ENCODE measurements around the gene GPX2.

GPX2 gene

GRCh38 chr14:64943556-64943955, 1.0 kb upstream of the GPX2 start:
- DNase-seq (ENCODE audit: low read depth, low spot score), result no peak
- peak overlapping the region; percentile 68 for H3K27ac ChIP-seq

- DNase-seq (ENCODE audit: low read depth, low spot score), result no peak
These were observed 2.1 kb downstream of the GPX2 start for GRCh38 chr14:64940336-64940910.

GRCh38 chr14:64939817-64940190, 2.7 kb downstream of the GPX2 start:
- no peak overlapping the region for H3K27ac ChIP-seq
- no peak for DNase-seq (ENCODE audit: low read depth, low spot score)

More at GRCh38 chr14:64940336-64940910, 2.1 kb downstream of the GPX2 start:
- no peak overlapping the region for H3K27ac ChIP-seq

- no peak overlapping the region for H3K27ac ChIP-seq
- DNase-seq (ENCODE audit: low read depth, low spot score), result no peak
These were observed 3.4 kb downstream of the GPX2 start for GRCh38 chr14:64938972-64939816.

- DNase-seq (ENCODE audit: low read depth, low spot score), result no peak
- no peak overlapping the region for H3K27ac ChIP-seq
These were observed 4.7 kb downstream of the GPX2 start for GRCh38 chr14:64937821-64938193.

GRCh38 chr14:64937171-64937820, 5.2 kb downstream of the GPX2 start:
- DNase-seq (ENCODE audit: low read depth, low spot score), result no peak
- H3K27ac ChIP-seq, result no peak overlapping the region

GRCh38 chr14:64935508-64935907, 7.0 kb downstream of the GPX2 start:
- DNase-seq (ENCODE audit: low read depth, low spot score), result no peak
- no peak overlapping the region for H3K27ac ChIP-seq

- no peak for DNase-seq (ENCODE audit: low read depth, low spot score)
- no peak overlapping the region for H3K27ac ChIP-seq
These were observed 8.1 kb downstream of the GPX2 start for GRCh38 chr14:64934338-64934929.

- no peak overlapping the region for H3K27ac ChIP-seq
- no peak for DNase-seq (ENCODE audit: low read depth, low spot score)
These were observed 10.3 kb downstream of the GPX2 start for GRCh38 chr14:64932231-64932630.

GRCh38 chr14:64931123-64931522, 11.4 kb downstream of the GPX2 start:
- H3K27ac ChIP-seq, result no peak overlapping the region
- DNase-seq (ENCODE audit: low read depth, low spot score), result no peak

- DNase-seq (ENCODE audit: low read depth, low spot score), result no peak
- H3K27ac ChIP-seq, result no peak overlapping the region
These were observed 12.3 kb downstream of the GPX2 start for GRCh38 chr14:64930085-64930843.

- DNase-seq (ENCODE audit: low read depth, low spot score), result no peak
These were observed 13.6 kb downstream of the GPX2 start for GRCh38 chr14:64929014-64929359.

GRCh38 chr14:64928239-64929013, 14.1 kb downstream of the GPX2 start:
- H3K27ac ChIP-seq, result no peak overlapping the region
- no peak for DNase-seq (ENCODE audit: low read depth, low spot score)

More at GRCh38 chr14:64929014-64929359, 13.6 kb downstream of the GPX2 start:
- no peak overlapping the region for H3K27ac ChIP-seq

GRCh38 chr14:64927031-64927430, 15.5 kb downstream of the GPX2 start:
- no peak for DNase-seq (ENCODE audit: low read depth, low spot score)
- no peak overlapping the region for H3K27ac ChIP-seq

GRCh38 chr14:64926398-64926995, 16.0 kb downstream of the GPX2 start:
- no peak overlapping the region for H3K27ac ChIP-seq
- no peak for DNase-seq (ENCODE audit: low read depth, low spot score)

GRCh38 chr14:64923015-64923414, 19.5 kb downstream of the GPX2 start:
- H3K27ac ChIP-seq, result no peak overlapping the region

GRCh38 chr14:64920465-64920864, 22.1 kb downstream of the GPX2 start:
- no peak overlapping the region for H3K27ac ChIP-seq
- no peak for DNase-seq (ENCODE audit: low read depth, low spot score)

More at GRCh38 chr14:64923015-64923414, 19.5 kb downstream of the GPX2 start:
- no peak for DNase-seq (ENCODE audit: low read depth, low spot score)

- H3K27ac ChIP-seq, result no peak overlapping the region
- DNase-seq (ENCODE audit: low read depth, low spot score), result no peak
These were observed 22.9 kb downstream of the GPX2 start for GRCh38 chr14:64919618-64920017.

- DNase-seq (ENCODE audit: low read depth, low spot score), result no peak
- H3K27ac ChIP-seq, result no peak overlapping the region
These were observed 23.3 kb downstream of the GPX2 start for GRCh38 chr14:64919215-64919614.
